Uterus (tissue), 4 donors: ENCODE measurements around the gene RRP8. TPM values are rescaled to one million over a fixed set of nuclear protein-coding genes. Genes with fewer than 3 reads are reported as not detected.

Source experiments
- DNase-seq, 2 donors: peaks; one replicate each; pipeline ENCODE4 v3.0.0-alpha.2; 2019 to 2020
- H3K27ac ChIP-seq, 2 donors: fragments of 200-600 bp; sonication (generic); 1 replicate in 1 of 2; 2 replicates in 1 of 2; pipeline ENCODE4 v1.5.1; 2016 to 2018
- H3K27me3 ChIP-seq, 2 donors: fragments of 200-600 bp; sonication (generic); one replicate each; pipeline ENCODE4 v1.5.1; 2018 to 2019; ENCODE audit warnings: control low read depth in 1 of 2
- H3K36me3 ChIP-seq, 2 donors: fragments of 200-600 bp; sonication (generic); one replicate each; pipeline ENCODE4 v1.5.1; 2019; ENCODE audit warnings: control low read depth in 1 of 2
- H3K4me1 ChIP-seq, 2 donors: fragments of 200-600 bp; sonication (generic); one replicate each; pipeline ENCODE4 v1.5.1; 2018 to 2019; ENCODE audit warnings: control low read depth in 1 of 2
- H3K4me3 ChIP-seq, 2 donors: fragments of 200-600 bp; sonication (generic); 1 replicate in 1 of 2; 2 replicates in 1 of 2; pipeline ENCODE4 v1.5.1; 2018 to 2019; ENCODE audit warnings: mild to moderate bottlenecking in 1 of 2
- H3K9me3 ChIP-seq, 2 donors: fragments of 200-600 bp; sonication (generic); one replicate each; pipeline ENCODE4 v1.5.1; 2019; ENCODE audit warnings: control low read depth in 1 of 2
- POLR2A ChIP-seq, 2 donors: fragments of 450-650 bp; IDR thresholded peaks; one replicate each; pipeline ENCODE4 v1.6.1; 2016; ENCODE audit warnings: antibody characterized with exemption in 2 of 2, mild to moderate bottlenecking in 1 of 2, moderate library complexity in 1 of 2
- intact Hi-C: fragments of 100-400 bp; cut with DNase I; formaldehyde crosslinking; loops from one replicate; pipeline ENCODE4 v1.15.1; 2023; ENCODE audit warnings: low total_unique reads
- total RNA-seq, 4 donors: library from RNA; depleted of rRNA in 3 of 4; stranded (reverse); fragments of >200 nt in 3 of 4; gene quantifications; one replicate each; pipeline versions ENCODE4 v1.1.0 to v1.2.4, GENCODE V29; 2014 to 2023
- TF ChIP-seq, protein P1 (sequence below), 4 experiments: fragments of 200-600 bp in 2 of 4; fragments of 450-650 bp in 2 of 4; sonication (generic) in 2 of 4; IDR thresholded peaks; one replicate each; pipeline ENCODE4 v1.5.1; 2016 to 2019; ENCODE audit warnings: antibody characterized with exemption in 4 of 4, mild to moderate bottlenecking in 2 of 4, moderate library complexity in 1 of 4
- donor health status: DM: yes; HTN: yes; CAD: no.

RRP8 gene
- total RNA-seq, 4 donors from 2014 or later: 12.6 to 41.2 (median 26.9) TPM

DNA sequence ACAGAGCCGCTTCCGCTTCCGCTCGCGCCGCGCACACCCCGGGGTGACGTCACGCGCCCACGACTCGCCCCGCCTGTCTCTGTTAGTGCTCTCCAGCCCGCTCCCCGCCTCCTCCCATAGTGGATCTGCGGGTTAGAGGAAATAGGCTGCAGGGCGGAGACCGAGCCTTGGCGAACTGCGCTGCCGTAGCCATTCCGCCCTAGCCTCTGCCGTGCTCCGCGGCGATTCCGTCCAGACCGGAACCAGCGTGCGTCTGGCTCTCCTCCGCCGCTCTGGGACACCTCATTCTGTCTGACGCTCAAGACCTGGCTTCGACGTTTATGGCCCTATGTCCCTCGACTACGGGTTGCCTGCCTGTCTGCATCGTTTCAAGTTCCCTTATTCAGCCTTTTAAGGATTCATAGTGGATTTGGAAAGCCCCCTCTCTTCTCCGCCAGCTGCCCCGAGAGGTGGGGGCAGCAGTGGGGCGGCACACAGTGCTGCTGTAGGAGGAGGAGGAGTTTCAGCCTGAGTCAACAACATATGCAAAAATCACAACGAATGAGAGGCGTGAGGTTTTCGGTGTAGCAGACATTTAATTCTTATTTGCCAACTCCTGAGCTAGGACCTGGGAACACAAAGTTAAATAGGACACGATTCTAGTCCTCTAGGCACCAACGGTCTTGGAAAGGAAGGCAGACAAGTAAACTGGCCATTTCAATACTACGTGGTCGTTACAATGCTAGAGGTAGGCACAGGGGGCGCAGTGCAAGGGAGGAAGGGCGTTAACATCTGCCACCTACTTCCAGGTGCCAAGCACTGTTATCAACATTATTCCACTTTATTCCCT is 9.0 kb upstream of the RRP8 start, which contains the start of gene TAF10:
TSS of gene TAF10 (minus strand) at position 4 of the 829 bp plus-strand sequence. CDS start 27 bp downstream, outside the sequence.
- H3K4me1 ChIP-seq: peaks cover 11 to 31% of the 10 kb centered on the region in 2 donors
- no peaks in the 10 kb centered on the region for H3K36me3 ChIP-seq
- intact Hi-C loops: loop anchor here (10.0 kb wide), 1 partner anchor 72 kb away; the partner anchor contains the start of gene MRPL17
- no peaks in the 10 kb centered on the region for H3K9me3 ChIP-seq
- H3K27me3 ChIP-seq: no peaks in the 10 kb centered on the region
- TF ChIP-seq, protein P1, sequence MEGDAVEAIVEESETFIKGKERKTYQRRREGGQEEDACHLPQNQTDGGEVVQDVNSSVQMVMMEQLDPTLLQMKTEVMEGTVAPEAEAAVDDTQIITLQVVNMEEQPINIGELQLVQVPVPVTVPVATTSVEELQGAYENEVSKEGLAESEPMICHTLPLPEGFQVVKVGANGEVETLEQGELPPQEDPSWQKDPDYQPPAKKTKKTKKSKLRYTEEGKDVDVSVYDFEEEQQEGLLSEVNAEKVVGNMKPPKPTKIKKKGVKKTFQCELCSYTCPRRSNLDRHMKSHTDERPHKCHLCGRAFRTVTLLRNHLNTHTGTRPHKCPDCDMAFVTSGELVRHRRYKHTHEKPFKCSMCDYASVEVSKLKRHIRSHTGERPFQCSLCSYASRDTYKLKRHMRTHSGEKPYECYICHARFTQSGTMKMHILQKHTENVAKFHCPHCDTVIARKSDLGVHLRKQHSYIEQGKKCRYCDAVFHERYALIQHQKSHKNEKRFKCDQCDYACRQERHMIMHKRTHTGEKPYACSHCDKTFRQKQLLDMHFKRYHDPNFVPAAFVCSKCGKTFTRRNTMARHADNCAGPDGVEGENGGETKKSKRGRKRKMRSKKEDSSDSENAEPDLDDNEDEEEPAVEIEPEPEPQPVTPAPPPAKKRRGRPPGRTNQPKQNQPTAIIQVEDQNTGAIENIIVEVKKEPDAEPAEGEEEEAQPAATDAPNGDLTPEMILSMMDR (IDR thresholded peaks at IDR 0.05): peak; percentile 27 to 50 (median 37)
- TF ChIP-seq POLR2A (IDR thresholded peaks at IDR 0.05): peak; percentile 95 to 98
- peak; percentile 98 for DNase-seq
- peak within 1 kb of the TSS; percentile 70 to 94 for H3K4me3 ChIP-seq
- peak within 1 kb of the TSS; percentile 99 for H3K27ac ChIP-seq

DNA sequence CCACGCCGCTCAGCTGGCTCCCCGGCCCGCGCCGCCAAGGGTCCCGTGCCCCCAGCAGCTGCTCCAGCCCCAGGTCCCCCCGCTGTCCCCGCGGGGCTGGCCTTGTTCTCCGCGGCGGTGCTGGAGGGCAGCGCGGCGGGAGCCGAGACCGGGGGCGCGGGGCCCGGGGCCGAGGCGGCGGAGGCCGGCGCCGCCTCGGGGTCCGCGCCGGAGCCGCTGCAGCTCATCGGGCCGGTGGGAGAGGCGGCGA is 8.5 kb upstream of the RRP8 start:
- Histone ChIP-seq H3K4me1 (peaks cover 13 to 29% of the 10 kb centered on the region in 2 donors), H3K27me3 (no peaks in the 10 kb centered on the region), H3K36me3 (no peaks in the 10 kb centered on the region), H3K9me3 (no peaks in the 10 kb centered on the region), H3K27ac (peak overlapping the region; percentile 99), H3K4me3 (peak overlapping the region; percentile 70 to 94)
- no peak for DNase-seq
- intact Hi-C loops: loop anchor here (10.0 kb wide), 1 partner anchor 73 kb away; the partner anchor contains the start of gene MRPL17
- TF ChIP-seq, protein P1 (IDR thresholded peaks at IDR 0.05): peak in 1 of 4 experiments; percentile 1
- no peak for TF ChIP-seq POLR2A (IDR thresholded peaks at IDR 0.05)

DNA sequence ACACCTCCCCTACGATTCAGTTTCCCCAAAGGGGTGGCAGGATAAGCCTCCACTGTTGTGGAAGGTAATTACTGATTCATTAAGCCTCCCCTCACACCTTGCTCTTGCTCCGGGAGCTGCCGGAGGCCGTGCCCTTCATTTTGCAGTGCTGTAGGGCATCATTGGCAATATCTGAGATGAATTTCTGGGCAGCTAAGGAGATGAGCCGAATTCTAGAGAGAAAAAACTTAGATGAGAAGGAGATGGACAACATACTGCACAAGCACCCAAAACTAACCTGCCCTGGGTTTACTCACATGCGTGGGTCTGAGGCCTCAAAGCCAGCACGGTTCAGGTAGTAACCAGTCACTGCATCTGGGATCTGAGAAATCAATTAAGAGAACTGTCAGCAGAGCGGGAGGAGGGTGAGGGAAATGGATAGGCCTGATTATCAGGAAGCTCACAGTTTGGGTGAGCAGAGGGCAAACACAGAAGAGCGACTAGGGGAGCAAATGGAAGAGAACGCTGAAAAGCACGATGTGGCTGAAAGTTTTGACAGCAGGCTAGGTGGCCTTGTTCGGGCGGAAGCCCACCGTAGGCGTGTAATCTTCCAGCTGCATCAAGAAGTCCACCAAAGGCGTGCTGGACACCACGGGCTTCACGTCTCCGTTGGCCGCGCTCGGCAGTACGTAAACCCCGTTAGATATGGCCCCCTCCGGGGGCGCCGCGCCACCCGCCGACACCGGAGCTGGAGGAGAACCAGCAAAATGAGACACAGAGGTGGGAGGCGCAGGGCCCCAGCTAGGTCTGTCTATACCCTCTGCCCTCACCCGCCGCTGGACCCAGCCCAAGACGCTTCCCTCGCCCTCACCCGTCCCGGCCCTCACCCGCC is 7.9 kb upstream of the RRP8 start:
- peak overlapping the region; percentile 99 for H3K27ac ChIP-seq
- no peaks in the 10 kb centered on the region for H3K36me3 ChIP-seq
- no peaks in the 10 kb centered on the region for H3K27me3 ChIP-seq
- no peaks in the 10 kb centered on the region for H3K9me3 ChIP-seq
- intact Hi-C loops: loop anchor here (10.0 kb wide), 1 partner anchor 73 kb away; the partner anchor contains the start of gene MRPL17
- TF ChIP-seq POLR2A (IDR thresholded peaks at IDR 0.05): no peak
- TF ChIP-seq, protein P1 (IDR thresholded peaks at IDR 0.05): no peak
- peaks cover 13 to 27% of the 10 kb centered on the region in 2 donors for H3K4me1 ChIP-seq
- peak overlapping the region; percentile 70 to 94 for H3K4me3 ChIP-seq
- DNase-seq: peak; percentile 65 to 66

DNA sequence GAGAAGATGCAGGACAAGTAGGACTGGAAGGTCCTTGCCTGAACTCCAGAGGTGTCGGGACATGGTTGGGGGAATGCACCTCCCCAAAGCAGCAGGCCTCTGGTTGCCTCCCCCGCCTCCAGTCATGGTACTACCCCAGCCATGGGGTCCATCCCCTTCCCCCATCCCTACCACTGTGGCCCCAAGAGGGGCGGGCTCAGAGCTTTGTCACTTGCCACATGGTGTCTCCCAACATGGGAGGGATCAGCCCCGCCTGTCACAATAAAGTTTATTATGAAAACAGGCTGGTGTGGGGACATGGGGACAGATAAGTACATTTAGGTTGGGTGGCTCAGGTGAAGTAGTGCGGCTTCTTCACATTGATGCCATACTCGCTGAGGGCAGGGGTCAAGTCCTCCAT is 7.2 kb upstream of the RRP8 start:
- peak in 1 of 2 donors; percentile 39 for DNase-seq
- no peak overlapping the region for H3K4me3 ChIP-seq
- H3K9me3 ChIP-seq: no peaks in the 10 kb centered on the region
- TF ChIP-seq, protein P1 (IDR thresholded peaks at IDR 0.05): no peak
- TF ChIP-seq POLR2A (IDR thresholded peaks at IDR 0.05): no peak
- peaks cover 13 to 27% of the 10 kb centered on the region in 2 donors for H3K4me1 ChIP-seq
- peak overlapping the region; percentile 99 for H3K27ac ChIP-seq
- no peaks in the 10 kb centered on the region for H3K27me3 ChIP-seq
- H3K36me3 ChIP-seq: no peaks in the 10 kb centered on the region
- intact Hi-C loops: loop anchor here (10.0 kb wide), 1 partner anchor 74 kb away; the partner anchor contains the start of gene MRPL17
